Measurements from ENCODE around the gene FGF6.

DNA sequence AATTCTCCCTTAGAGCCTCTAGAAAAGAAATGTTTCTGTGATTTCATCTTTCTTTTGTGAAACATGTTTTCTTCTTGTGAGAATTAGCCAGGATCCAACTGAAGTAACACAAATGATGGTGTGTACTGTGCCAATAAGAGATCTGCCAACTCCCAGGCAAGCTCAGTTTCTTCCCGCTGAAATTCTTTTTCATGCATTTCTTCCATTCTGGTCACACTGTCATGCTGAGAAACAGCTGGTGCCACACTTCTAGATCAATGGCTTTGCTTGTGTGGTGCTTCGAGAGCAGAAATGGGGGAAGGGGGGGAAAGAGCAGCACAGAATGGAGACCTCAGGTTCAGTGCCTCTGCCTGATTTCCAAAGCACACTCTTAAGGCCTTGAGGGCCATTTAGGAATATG lies 41.4 kb upstream of the FGF6 start:
- TF ChIP-seq CTCF (IDR thresholded peaks at IDR 0.05) (no peak), POLR2A (IDR thresholded peaks at IDR 0.05) (no peak)
